Natural killer cell (primary cell): ENCODE measurements around the gene TMEM184A. TPM values are rescaled to one million over a fixed set of nuclear protein-coding genes. Genes with fewer than 3 reads are reported as not detected.

Source experiments
- ATAC-seq, 3 donors: fragments of 150-1000 bp in 2 of 3; fragments of 200-7000 bp in 1 of 3; cut with Tn5 transposase; 1 replicate in 1 of 3; 2 replicates in 2 of 3; pipeline ENCODE4 v1.10.0; 2021; ENCODE audit warnings: mild to moderate bottlenecking in 2 of 3, moderate library complexity in 2 of 3
- DNase-seq, 2 donors: peaks; one replicate each; pipeline versions ENCODE4 v3.0.0 to v3.0.0-alpha.2; 2013 to 2021; ENCODE audit warnings: mixed read lengths in 1 of 2
- H3K27ac ChIP-seq: one replicate; pipeline ENCODE4 v1.5.1; 2013; ENCODE audit warnings: mild to moderate bottlenecking, low read length
- H3K27me3 ChIP-seq: one replicate; pipeline ENCODE4 v1.6.1; 2013; ENCODE audit warnings: low read length; ENCODE audit not compliant: control insufficient read depth, insufficient read depth
- H3K36me3 ChIP-seq: one replicate; pipeline ENCODE4 v1.6.1; 2013; ENCODE audit warnings: low read length; ENCODE audit not compliant: control insufficient read depth, insufficient read depth
- H3K4me1 ChIP-seq: one replicate; pipeline ENCODE4 v1.6.1; 2013; ENCODE audit warnings: low read length; ENCODE audit not compliant: control insufficient read depth, insufficient read depth
- H3K4me3 ChIP-seq: one replicate; pipeline ENCODE4 v1.5.1; 2013; ENCODE audit warnings: low read length
- H3K9me3 ChIP-seq: one replicate; pipeline ENCODE4 v1.6.1; 2013; ENCODE audit warnings: low read length; ENCODE audit not compliant: control insufficient read depth, insufficient read depth
- H3K27ac Mint-ChIP-seq, 2 donors: one replicate each; pipeline ENCODE4 v1.8.0; 2022; ENCODE audit warnings: mild to moderate bottlenecking in 2 of 2, mixed read lengths in 2 of 2, moderate library complexity in 1 of 2
- H3K27me3 Mint-ChIP-seq, 2 donors: one replicate each; pipeline ENCODE4 v1.8.0; 2022; ENCODE audit warnings: low read depth in 2 of 2, mixed read lengths in 2 of 2
- H3K36me3 Mint-ChIP-seq: one replicate; pipeline ENCODE4 v1.8.0; 2022; ENCODE audit warnings: mixed read lengths
- H3K4me1 Mint-ChIP-seq, 2 donors: one replicate each; pipeline ENCODE4 v1.8.0; 2022; ENCODE audit warnings: mixed read lengths in 2 of 2
- H3K4me3 Mint-ChIP-seq: one replicate; pipeline ENCODE4 v1.8.0; 2022; ENCODE audit warnings: mild to moderate bottlenecking, moderate library complexity, mixed read lengths
- H3K9me3 Mint-ChIP-seq, 2 donors: one replicate each; pipeline ENCODE4 v1.8.0; 2022; ENCODE audit warnings: mixed read lengths in 2 of 2
- CTCF ChIP-seq: fragments of 200-600 bp; IDR thresholded peaks from one replicate; pipeline ENCODE4 v1.8.0; 2022; ENCODE audit warnings: antibody characterized with exemption
- WGBS: methylation state at CpG from one replicate; pipeline ENCODE4 v1.1.7; 2013; ENCODE audit warnings: missing lambda C conversion rate; ENCODE audit not compliant: insufficient coverage; 5-methylcytosine and 5-hydroxymethylcytosine counted together
- intact Hi-C: fragments of 100-400 bp; cut with micrococcal nuclease; formaldehyde crosslinking; loops from one replicate; pipeline ENCODE4 v1.14.2; 2022
- total RNA-seq, 4 donors: library from RNA; stranded (reverse); fragments of 120-200 nt in 1 of 4; gene quantifications; one replicate each; pipeline versions ENCODE4 v1.2.3 to v1.2.4, GENCODE V29; 2013 to 2022

The TMEM184A gene
- total RNA-seq, 3 donors from 2014 or later (not counting 1 experiment from before 2014, with no cell fraction given) = 0.14 TPM; not detected in 2

GRCh38 chr7:1530946-1531262 is 25.1 kb downstream of the TMEM184A start:
- peak; percentile 30 to 49 (median 41) for ATAC-seq
- Histone ChIP-seq H3K9me3 (no peaks in the 10 kb centered on the region), H3K27ac (no peak overlapping the region), H3K4me3 (no peak overlapping the region), H3K4me1 (peaks cover 43% of the 10 kb centered on the region), H3K27me3 (no peaks in the 10 kb centered on the region), H3K36me3 (no peaks in the 10 kb centered on the region)
- under 1% methylated on average over 45 of the region's 45 CpGs for WGBS
- no peak for TF ChIP-seq CTCF
- no peak overlapping the region for H3K27ac Mint-ChIP-seq
- peaks cover 0 to 8% of the 10 kb centered on the region in 2 donors for H3K27me3 Mint-ChIP-seq
- intact Hi-C loops = loop anchor here (5.0 kb wide), 1 partner anchor 609 kb away; no protein-coding TSS in a partner anchor
- H3K4me3 Mint-ChIP-seq = no peak overlapping the region
- H3K36me3 Mint-ChIP-seq = no peaks in the 10 kb centered on the region
- peaks cover 19 to 27% of the 10 kb centered on the region in 2 donors for H3K4me1 Mint-ChIP-seq
- no peaks in the 10 kb centered on the region for H3K9me3 Mint-ChIP-seq
- peak in 1 of 2 donors; percentile 77 for DNase-seq

GRCh38 chr7:1529383-1530116 is 26.5 kb downstream of the TMEM184A start:
- Mint-ChIP-seq H3K4me3 (peak overlapping the region; percentile 63), H3K9me3 (no peaks in the 10 kb centered on the region), H3K27ac (peak overlapping the region; percentile 45 to 70), H3K27me3 (peaks cover 0 to 12% of the 10 kb centered on the region in 2 donors), H3K4me1 (peaks cover 19 to 27% of the 10 kb centered on the region in 2 donors), H3K36me3 (no peaks in the 10 kb centered on the region)
- ATAC-seq = no peak
- intact Hi-C loops = loop anchor here (5.0 kb wide), 1 partner anchor 607 kb away; no protein-coding TSS in a partner anchor
- Histone ChIP-seq H3K9me3 (no peaks in the 10 kb centered on the region), H3K27me3 (no peaks in the 10 kb centered on the region), H3K4me1 (peaks cover 40% of the 10 kb centered on the region), H3K36me3 (no peaks in the 10 kb centered on the region), H3K4me3 (no peak overlapping the region), H3K27ac (no peak overlapping the region)
- TF ChIP-seq CTCF = no peak
- 73% methylated on average over 21 of the region's 21 CpGs for WGBS
- DNase-seq = no peak

- TF ChIP-seq CTCF = no peak
- H3K4me1 ChIP-seq = peaks cover 8% of the 10 kb centered on the region
- DNase-seq = no peak
- no peaks in the 10 kb centered on the region for H3K27me3 ChIP-seq
- no peaks in the 10 kb centered on the region for H3K9me3 ChIP-seq
- H3K27me3 Mint-ChIP-seq = peaks cover 0 to 12% of the 10 kb centered on the region in 2 donors
- no peak for ATAC-seq
- no peaks in the 10 kb centered on the region for H3K36me3 Mint-ChIP-seq
- no peak overlapping the region for H3K4me3 ChIP-seq
- no peak overlapping the region for H3K27ac ChIP-seq
- H3K9me3 Mint-ChIP-seq = no peaks in the 10 kb centered on the region
- no peaks in the 10 kb centered on the region for H3K4me1 Mint-ChIP-seq
- no peak overlapping the region for H3K27ac Mint-ChIP-seq
- intact Hi-C loops = no loop called here
- H3K4me3 Mint-ChIP-seq = no peak overlapping the region
- no peaks in the 10 kb centered on the region for H3K36me3 ChIP-seq
- 92% methylated on average over 6 of the region's 6 CpGs for WGBS
These were observed 29.7 kb downstream of the TMEM184A start for GRCh38 chr7:1526271-1526754.
